GM19455 (cell line): ENCODE data around the gene RGS1.

Experiments used
- ATAC-seq: cut with Tn5 transposase; IDR thresholded peaks from one replicate; pipeline ENCODE4 v1.9.1; 2021; ENCODE audit not compliant: unreplicated experiment

RGS1 gene

GRCh38 chr1:192552760-192553191 is 22.8 kb upstream of the RGS1 start:
- peak; percentile 29 for ATAC-seq

GRCh38 chr1:192553741-192554140 is 21.8 kb upstream of the RGS1 start:
- no peak for ATAC-seq

GRCh38 chr1:192554904-192555303 is 20.7 kb upstream of the RGS1 start:
- no peak for ATAC-seq

GRCh38 chr1:192555399-192555798 is 20.2 kb upstream of the RGS1 start:
- ATAC-seq, result no peak

- ATAC-seq, result no peak
Measured at GRCh38 chr1:192557841-192558595, 17.6 kb upstream of the RGS1 start.

- ATAC-seq, result peak; percentile 67
Measured at GRCh38 chr1:192559115-192560006, 16.2 kb upstream of the RGS1 start.

GRCh38 chr1:192561301-192561700 is 14.3 kb upstream of the RGS1 start:
- no peak for ATAC-seq

- no peak for ATAC-seq
Measured at GRCh38 chr1:192563129-192563528, 12.4 kb upstream of the RGS1 start.

- ATAC-seq, result no peak
Measured at GRCh38 chr1:192564099-192564498, 11.5 kb upstream of the RGS1 start.

GRCh38 chr1:192565946-192566345 is 9.6 kb upstream of the RGS1 start:
- ATAC-seq, result no peak

- ATAC-seq, result no peak
Measured at GRCh38 chr1:192566657-192567056, 8.9 kb upstream of the RGS1 start.

GRCh38 chr1:192568063-192568462 is 7.5 kb upstream of the RGS1 start:
- no peak for ATAC-seq

- no peak for ATAC-seq
Measured at GRCh38 chr1:192571668-192572067, 3.9 kb upstream of the RGS1 start.

- no peak for ATAC-seq
Measured at GRCh38 chr1:192573499-192573898, 2.1 kb upstream of the RGS1 start.

GRCh38 chr1:192574073-192574472 is 1.5 kb upstream of the RGS1 start:
- no peak for ATAC-seq

- no peak for ATAC-seq
Measured at GRCh38 chr1:192576190-192577144, 894 bp downstream of the RGS1 start.

GRCh38 chr1:192577145-192578140 is 1.9 kb downstream of the RGS1 start:
- no peak for ATAC-seq

- ATAC-seq, result no peak
Measured at GRCh38 chr1:192578144-192578909, 2.8 kb downstream of the RGS1 start.
